Measurements from ENCODE around the gene AQP2. TPM values are rescaled to one million over a fixed set of nuclear protein-coding genes. Genes with fewer than 3 reads are reported as not detected.

The AQP2 gene
- total RNA-seq, 1 donor from 2014 or later, result not detected

DNA sequence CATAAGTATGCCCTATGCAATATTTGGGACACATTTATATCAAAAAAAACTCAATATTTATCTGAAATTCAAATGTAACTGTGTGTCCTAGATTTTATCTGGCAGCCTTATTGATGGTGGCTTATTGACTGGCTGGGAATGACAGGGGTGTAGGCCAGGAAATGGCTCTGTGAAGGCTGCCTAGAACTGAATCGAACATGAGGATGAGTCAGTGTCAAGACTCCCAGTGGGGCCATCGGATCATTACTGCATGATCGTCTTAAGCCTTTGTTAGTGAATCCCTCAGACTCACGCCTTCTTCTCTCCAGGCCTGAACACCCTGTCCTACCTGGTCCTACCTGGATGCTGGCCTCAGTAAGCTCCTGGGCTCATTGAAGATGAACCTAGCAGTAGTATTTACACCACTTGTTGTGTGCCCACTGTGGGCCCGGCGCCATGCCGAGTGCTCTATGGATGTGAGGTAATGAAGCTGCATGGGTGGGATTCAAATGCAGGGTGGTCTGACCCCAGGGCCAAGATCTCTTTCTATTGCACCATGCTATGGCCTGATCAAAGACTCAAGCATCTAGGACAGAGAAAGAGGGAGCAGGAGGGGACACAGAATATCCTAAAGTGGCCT, 25.8 kb upstream of the AQP2 start:
- Mint-ChIP-seq H3K9me3 (ENCODE audit: low read depth) (no peaks in the 10 kb centered on the region), H3K36me3 (ENCODE audit: low read depth) (no peaks in the 10 kb centered on the region), H3K4me1 (ENCODE audit: low read depth) (no peaks in the 10 kb centered on the region), H3K27ac (ENCODE audit: unreplicated experiment) (no peak overlapping the region), H3K27me3 (ENCODE audit: low read depth) (no peaks in the 10 kb centered on the region), H3K4me3 (ENCODE audit: unreplicated experiment) (no peak overlapping the region)
- TF ChIP-seq, protein P1, sequence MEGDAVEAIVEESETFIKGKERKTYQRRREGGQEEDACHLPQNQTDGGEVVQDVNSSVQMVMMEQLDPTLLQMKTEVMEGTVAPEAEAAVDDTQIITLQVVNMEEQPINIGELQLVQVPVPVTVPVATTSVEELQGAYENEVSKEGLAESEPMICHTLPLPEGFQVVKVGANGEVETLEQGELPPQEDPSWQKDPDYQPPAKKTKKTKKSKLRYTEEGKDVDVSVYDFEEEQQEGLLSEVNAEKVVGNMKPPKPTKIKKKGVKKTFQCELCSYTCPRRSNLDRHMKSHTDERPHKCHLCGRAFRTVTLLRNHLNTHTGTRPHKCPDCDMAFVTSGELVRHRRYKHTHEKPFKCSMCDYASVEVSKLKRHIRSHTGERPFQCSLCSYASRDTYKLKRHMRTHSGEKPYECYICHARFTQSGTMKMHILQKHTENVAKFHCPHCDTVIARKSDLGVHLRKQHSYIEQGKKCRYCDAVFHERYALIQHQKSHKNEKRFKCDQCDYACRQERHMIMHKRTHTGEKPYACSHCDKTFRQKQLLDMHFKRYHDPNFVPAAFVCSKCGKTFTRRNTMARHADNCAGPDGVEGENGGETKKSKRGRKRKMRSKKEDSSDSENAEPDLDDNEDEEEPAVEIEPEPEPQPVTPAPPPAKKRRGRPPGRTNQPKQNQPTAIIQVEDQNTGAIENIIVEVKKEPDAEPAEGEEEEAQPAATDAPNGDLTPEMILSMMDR (IDR thresholded peaks at IDR 0.05), result no peak
- DNase-seq (ENCODE audit: low spot score), result no peak

DNA sequence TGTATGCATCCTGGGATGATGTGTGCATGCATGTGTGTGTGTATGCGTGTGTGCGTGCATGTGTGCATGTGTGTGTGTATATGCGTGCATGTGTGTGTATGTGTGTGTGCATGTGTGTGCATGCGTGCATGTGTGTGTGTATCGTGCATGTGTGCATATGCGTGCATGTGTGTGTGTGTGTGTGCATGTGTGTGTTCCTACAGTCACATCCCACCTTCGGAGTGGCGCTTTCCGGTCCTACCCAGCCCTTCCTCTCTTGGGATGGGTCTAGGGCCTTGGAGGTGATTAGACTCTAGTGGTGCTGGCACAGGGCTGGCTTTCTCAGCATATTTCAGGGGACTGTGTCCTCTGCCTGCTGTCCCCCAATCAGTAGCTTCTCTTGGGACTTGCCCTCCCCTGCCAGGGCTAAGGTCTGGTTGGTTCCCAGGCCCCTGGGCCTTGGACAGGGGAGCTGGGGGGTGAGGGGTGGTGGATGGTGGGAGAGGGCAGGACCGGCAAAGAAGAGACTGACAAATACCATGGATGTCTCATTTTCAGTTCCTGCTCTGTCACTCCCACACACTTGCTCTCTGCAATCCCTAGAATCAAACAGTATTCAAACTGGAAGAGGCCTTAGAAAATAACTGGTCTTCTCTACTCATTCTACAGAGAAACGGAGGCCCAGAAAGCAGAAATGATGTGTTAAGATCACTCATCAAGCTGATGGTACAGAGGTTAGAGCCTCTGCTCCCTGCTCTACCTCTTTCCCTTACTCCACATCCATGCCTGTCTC, 24.9 kb upstream of the AQP2 start:
- no peak for DNase-seq (ENCODE audit: low spot score)
- Mint-ChIP-seq H3K4me3 (ENCODE audit: unreplicated experiment) (no peak overlapping the region), H3K27me3 (ENCODE audit: low read depth) (no peaks in the 10 kb centered on the region), H3K9me3 (ENCODE audit: low read depth) (no peaks in the 10 kb centered on the region), H3K4me1 (ENCODE audit: low read depth) (no peaks in the 10 kb centered on the region), H3K36me3 (ENCODE audit: low read depth) (no peaks in the 10 kb centered on the region), H3K27ac (ENCODE audit: unreplicated experiment) (no peak overlapping the region)
- TF ChIP-seq, protein P1 (IDR thresholded peaks at IDR 0.05), result no peak

DNA sequence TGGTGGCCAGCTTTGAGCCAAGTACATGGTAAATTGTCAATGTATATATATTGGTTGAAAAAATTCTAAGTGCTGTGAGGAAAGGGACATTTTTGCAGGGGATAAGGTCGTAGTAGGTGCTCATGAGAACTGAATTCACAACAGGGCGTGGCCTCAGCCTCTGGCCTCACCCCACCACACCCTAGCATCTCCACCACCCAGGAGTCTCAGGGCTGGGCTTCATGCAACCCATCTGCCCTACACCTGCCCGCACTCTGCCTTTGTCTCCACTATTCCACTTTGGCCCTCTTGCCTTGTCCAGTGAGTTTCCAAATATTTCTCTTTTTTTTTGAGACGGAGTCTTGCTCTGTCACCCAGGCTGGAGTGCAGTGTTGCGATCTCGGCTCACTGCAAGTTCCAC, 22.1 kb upstream of the AQP2 start:
- peaks cover 7% of the 10 kb centered on the region for H3K4me1 Mint-ChIP-seq (ENCODE audit: low read depth)
- no peak for DNase-seq (ENCODE audit: low spot score)
- H3K27ac Mint-ChIP-seq (ENCODE audit: unreplicated experiment), result no peak overlapping the region
- H3K27me3 Mint-ChIP-seq (ENCODE audit: low read depth), result no peaks in the 10 kb centered on the region
- no peak overlapping the region for H3K4me3 Mint-ChIP-seq (ENCODE audit: unreplicated experiment)
- H3K36me3 Mint-ChIP-seq (ENCODE audit: low read depth), result no peaks in the 10 kb centered on the region
- no peaks in the 10 kb centered on the region for H3K9me3 Mint-ChIP-seq (ENCODE audit: low read depth)
- TF ChIP-seq, protein P1 (IDR thresholded peaks at IDR 0.05), result no peak

DNA sequence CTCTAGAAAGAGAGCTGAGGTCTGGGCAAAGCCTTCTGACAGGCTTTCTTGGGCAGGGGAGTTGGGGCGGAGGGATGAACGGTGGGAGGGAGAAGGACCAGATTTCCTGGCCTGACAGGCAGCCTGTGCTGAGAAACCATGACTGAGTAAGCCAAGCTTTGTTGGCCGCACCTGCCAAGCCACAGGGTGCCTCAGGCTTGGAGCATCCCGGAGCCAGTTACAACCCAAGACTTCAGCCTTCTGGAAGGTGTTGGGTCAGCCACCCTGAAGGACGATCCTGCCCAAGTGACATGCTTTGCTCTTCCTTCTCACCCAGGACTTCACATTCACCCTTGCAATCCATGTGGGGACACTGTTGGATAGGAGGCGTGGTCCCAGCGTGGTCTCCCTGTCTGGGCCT, 21.0 kb upstream of the AQP2 start:
- Mint-ChIP-seq H3K27me3 (ENCODE audit: low read depth) (no peaks in the 10 kb centered on the region), H3K36me3 (ENCODE audit: low read depth) (no peaks in the 10 kb centered on the region), H3K27ac (ENCODE audit: unreplicated experiment) (no peak overlapping the region), H3K9me3 (ENCODE audit: low read depth) (peaks cover 1% of the 10 kb centered on the region), H3K4me1 (ENCODE audit: low read depth) (peaks cover 13% of the 10 kb centered on the region), H3K4me3 (ENCODE audit: unreplicated experiment) (no peak overlapping the region)
- TF ChIP-seq, protein P1 (IDR thresholded peaks at IDR 0.05), result no peak
- no peak for DNase-seq (ENCODE audit: low spot score)

DNA sequence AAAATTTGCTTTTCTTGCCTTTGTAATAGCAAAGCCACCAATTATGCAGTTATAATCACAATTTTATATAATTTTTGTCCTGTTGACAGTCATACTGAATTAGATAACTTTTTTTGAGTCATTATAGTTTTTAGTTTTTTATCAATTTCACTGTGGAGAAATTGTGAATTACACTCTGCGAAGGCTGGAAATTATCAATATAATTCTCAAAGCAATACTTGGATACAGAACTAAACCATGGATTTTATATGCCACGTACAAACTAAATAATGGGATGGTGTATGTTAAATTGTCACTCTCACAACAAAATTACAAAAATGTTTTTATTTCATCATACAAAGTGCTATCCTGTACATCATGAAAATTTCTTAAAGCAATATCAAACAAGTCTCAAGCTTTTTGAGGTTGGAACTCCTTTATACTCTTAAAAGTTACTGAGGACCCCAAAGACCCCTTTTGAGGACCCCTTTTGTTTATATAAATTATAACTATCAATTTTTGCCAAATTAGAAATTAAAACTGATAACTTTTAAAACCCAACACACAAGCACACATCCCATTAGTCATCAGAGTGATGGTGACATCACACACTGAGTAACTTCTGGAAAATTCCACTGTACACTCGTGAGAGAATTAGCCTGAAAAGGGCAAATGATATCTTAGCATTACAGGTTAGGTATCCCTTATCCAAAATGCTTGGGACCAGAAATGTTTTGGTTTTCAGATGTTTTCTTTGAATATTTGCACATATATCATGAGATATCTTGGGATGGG, 19.8 kb upstream of the AQP2 start:
- Mint-ChIP-seq H3K27ac (ENCODE audit: unreplicated experiment) (no peak overlapping the region), H3K4me3 (ENCODE audit: unreplicated experiment) (no peak overlapping the region), H3K36me3 (ENCODE audit: low read depth) (no peaks in the 10 kb centered on the region), H3K27me3 (ENCODE audit: low read depth) (no peaks in the 10 kb centered on the region), H3K4me1 (ENCODE audit: low read depth) (peaks cover 13% of the 10 kb centered on the region), H3K9me3 (ENCODE audit: low read depth) (peaks cover 5% of the 10 kb centered on the region)
- TF ChIP-seq, protein P1 (IDR thresholded peaks at IDR 0.05), result no peak
- no peak for DNase-seq (ENCODE audit: low spot score)
